Astrocyte (in vitro differentiated cells and primary cell): ENCODE results near the gene ZDHHC1.

Experiments
- EZH2 ChIP-seq: IDR thresholded peaks from 2 replicates; pipeline ENCODE4 v1.6.1; 2012; ENCODE audit warnings: mild to moderate bottlenecking, low read length, inconsistent platforms; ENCODE audit not compliant: insufficient read depth
- TF ChIP-seq, protein P1 (sequence below): IDR thresholded peaks from 2 replicates; pipeline ENCODE4 v1.5.1; 2011; ENCODE audit warnings: low read depth, mild to moderate bottlenecking, inconsistent platforms, low read length, moderate library complexity; ENCODE audit not compliant: insufficient read depth

DNA sequence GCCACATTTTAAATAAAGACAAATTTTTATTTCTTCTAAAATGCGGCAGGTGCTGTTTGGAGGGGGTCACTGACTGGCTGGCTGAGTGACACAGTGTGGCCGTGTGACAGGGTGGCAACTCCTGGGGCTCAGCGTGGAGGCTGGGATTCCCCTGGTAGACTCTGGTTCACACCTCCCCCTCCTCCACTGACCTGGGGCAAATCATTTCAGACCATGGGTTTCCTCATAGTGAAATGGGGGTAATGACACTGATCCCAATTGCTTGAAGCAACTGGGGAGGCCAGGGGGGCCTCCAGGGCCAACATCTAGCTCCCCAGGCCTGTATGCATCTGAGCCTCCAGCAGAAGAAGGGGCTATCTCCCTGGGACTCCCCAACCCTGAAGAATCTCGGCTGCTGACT lies 21.2 kb upstream of the ZDHHC1 start:
- TF ChIP-seq, protein P1, sequence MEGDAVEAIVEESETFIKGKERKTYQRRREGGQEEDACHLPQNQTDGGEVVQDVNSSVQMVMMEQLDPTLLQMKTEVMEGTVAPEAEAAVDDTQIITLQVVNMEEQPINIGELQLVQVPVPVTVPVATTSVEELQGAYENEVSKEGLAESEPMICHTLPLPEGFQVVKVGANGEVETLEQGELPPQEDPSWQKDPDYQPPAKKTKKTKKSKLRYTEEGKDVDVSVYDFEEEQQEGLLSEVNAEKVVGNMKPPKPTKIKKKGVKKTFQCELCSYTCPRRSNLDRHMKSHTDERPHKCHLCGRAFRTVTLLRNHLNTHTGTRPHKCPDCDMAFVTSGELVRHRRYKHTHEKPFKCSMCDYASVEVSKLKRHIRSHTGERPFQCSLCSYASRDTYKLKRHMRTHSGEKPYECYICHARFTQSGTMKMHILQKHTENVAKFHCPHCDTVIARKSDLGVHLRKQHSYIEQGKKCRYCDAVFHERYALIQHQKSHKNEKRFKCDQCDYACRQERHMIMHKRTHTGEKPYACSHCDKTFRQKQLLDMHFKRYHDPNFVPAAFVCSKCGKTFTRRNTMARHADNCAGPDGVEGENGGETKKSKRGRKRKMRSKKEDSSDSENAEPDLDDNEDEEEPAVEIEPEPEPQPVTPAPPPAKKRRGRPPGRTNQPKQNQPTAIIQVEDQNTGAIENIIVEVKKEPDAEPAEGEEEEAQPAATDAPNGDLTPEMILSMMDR: no peak
- no peak for TF ChIP-seq EZH2
